Aorta (tissue), 5 donors: ENCODE data around the gene REG4. TPM values are rescaled to one million over a fixed set of nuclear protein-coding genes. Genes with fewer than 3 reads are reported as not detected.

Experiments used
- ATAC-seq: fragments of 200-7000 bp; cut with Tn5 transposase; one replicate; pipeline ENCODE4 v1.9.1; 2022; ENCODE audit warnings: moderate library complexity; ENCODE audit not compliant: low FRiP score
- DNase-seq, 2 donors: peaks; one replicate each; pipeline ENCODE4 v3.0.0-alpha.2; 2020
- H3K27ac ChIP-seq, 2 donors: one replicate each; pipeline ENCODE4 v1.5.1; 2013; ENCODE audit warnings: low read length in 2 of 2, mild to moderate bottlenecking in 2 of 2, moderate library complexity in 2 of 2, control low read depth in 1 of 2, inconsistent platforms in 1 of 2, low read depth in 1 of 2
- H3K27me3 ChIP-seq, 2 donors: one replicate each; pipeline ENCODE4 v1.6.1; 2013; ENCODE audit warnings: control low read depth in 1 of 2, low read length in 1 of 2, mild to moderate bottlenecking in 1 of 2, moderate library complexity in 1 of 2; ENCODE audit not compliant: insufficient read depth in 2 of 2, control insufficient read depth in 1 of 2
- H3K36me3 ChIP-seq, 2 donors: one replicate each; pipeline ENCODE4 v1.6.1; 2013; ENCODE audit warnings: control low read depth in 1 of 2, low read length in 1 of 2, mild to moderate bottlenecking in 1 of 2; ENCODE audit not compliant: insufficient read depth in 2 of 2, control insufficient read depth in 1 of 2
- H3K4me1 ChIP-seq, 2 donors: one replicate each; pipeline ENCODE4 v1.6.1; 2013; ENCODE audit warnings: low read length in 2 of 2, control low read depth in 1 of 2, mild to moderate bottlenecking in 1 of 2, moderate library complexity in 1 of 2; ENCODE audit not compliant: insufficient read depth in 2 of 2, control insufficient read depth in 1 of 2
- H3K4me3 ChIP-seq, 2 donors: one replicate each; pipeline ENCODE4 v1.5.1; 2013; ENCODE audit warnings: low read length in 2 of 2, control low read depth in 1 of 2, mild to moderate bottlenecking in 1 of 2
- H3K9me3 ChIP-seq: one replicate; pipeline ENCODE4 v1.6.1; 2013; ENCODE audit warnings: mild to moderate bottlenecking, low read length; ENCODE audit not compliant: control insufficient read depth
- WGBS, 2 donors: extraction: QIAGEN DNeasy Blood & Tissue Kit; methylation state at CpG; one replicate each; pipeline ENCODE4 v1.1.7; 2013; 5-methylcytosine and 5-hydroxymethylcytosine counted together
- intact Hi-C, 2 donors: fragments of 100-400 bp; cut with DNase I; formaldehyde crosslinking; loops; one replicate each; pipeline versions ENCODE4 v1.14.2 to v1.15.0; 2022
- polyA plus RNA-seq, 2 donors: library from polyadenylated mRNA; stranded (reverse); fragments of 200-250 nt; gene quantifications; one replicate each; pipeline ENCODE4 v1.2.3, GENCODE V29; 2013
- total RNA-seq, 2 donors: library from RNA; stranded (reverse); fragmentation: NEBNext Ultra II Directional; extraction: Animal tissue kit (Norgen Biotek cat#: 25700); gene quantifications; one replicate each; pipeline ENCODE4 v1.2.1, GENCODE V29; 2021
- donor health status: healthy with polysubstance abuse.
- donor health status: Bipolar disorder and iron deficiency.
- donor health status: DM: no; HTN: no; CAD: no.
- donor health status: DM: no; HTN: no; CAD: no.
- donor health status: DM: yes; HTN: yes; CAD: no.

REG4 gene
- total and polyA plus RNA-seq, 4 donors = 20.7 TPM; not detected in 3

- 74 to 75% methylated on average over 7 of the region's 7 CpGs for WGBS, 2 donors
- H3K9me3 ChIP-seq = peaks cover 1% of the 10 kb centered on the region
- no peak for DNase-seq
- no peaks in the 10 kb centered on the region for H3K4me1 ChIP-seq
- H3K4me3 ChIP-seq = no peak overlapping the region
- no peak overlapping the region for H3K27ac ChIP-seq
- intact Hi-C loops = no loop called here
- peaks cover 0 to 3% of the 10 kb centered on the region in 2 donors for H3K27me3 ChIP-seq
- no peak for ATAC-seq
- H3K36me3 ChIP-seq = no peaks in the 10 kb centered on the region
Measured at GRCh38 chr1:119815928-119816327, 4.7 kb upstream of the REG4 start.

DNA sequence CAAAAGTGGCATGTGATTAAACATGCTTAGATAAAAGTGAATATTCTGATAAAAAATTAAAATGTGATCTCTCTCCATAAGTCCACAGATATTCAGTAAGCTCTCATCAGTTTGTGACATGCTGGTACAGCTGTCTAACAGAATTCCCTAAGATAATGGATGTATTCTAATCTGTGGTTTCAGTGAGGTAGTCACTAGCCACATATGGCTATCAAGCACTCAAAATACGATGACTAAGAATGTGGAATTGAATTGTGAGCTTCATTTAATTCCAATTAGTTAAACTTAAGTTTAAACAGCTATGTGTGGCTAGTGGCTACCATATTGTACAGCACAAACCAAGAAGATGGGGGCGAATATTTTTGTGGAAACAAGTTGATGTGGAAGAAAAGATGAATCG is 4.1 kb upstream of the REG4 start:
- Histone ChIP-seq H3K4me1 (no peaks in the 10 kb centered on the region), H3K36me3 (no peaks in the 10 kb centered on the region), H3K9me3 (peaks cover 1% of the 10 kb centered on the region), H3K27me3 (peaks cover 0 to 3% of the 10 kb centered on the region in 2 donors), H3K4me3 (no peak overlapping the region), H3K27ac (no peak overlapping the region)
- DNase-seq = no peak
- intact Hi-C loops = no loop called here
- no peak for ATAC-seq
- 82 to 83% methylated on average over 3 of the region's 3 CpGs for WGBS, 2 donors

DNA sequence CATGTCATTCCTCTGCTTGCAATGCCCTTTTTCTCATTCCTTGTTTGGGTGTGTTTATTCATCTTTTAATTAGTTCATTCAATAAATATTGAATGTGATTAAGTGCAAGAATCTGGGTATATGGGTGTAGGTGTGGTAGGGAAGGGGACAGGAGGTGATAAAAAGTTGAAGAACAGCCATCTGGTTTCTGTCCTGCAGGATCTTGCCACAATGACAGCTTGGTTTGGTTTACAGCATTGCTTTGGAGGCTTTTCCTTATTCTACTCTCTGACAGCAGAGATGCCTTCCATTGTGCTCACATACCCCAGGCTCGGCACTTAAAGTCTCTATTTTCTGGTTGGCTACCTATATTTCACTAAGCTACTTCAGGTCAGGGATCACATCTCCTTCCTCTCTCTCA is 3.0 kb upstream of the REG4 start:
- Histone ChIP-seq H3K27me3 (peaks cover 0 to 3% of the 10 kb centered on the region in 2 donors), H3K9me3 (peaks cover 1% of the 10 kb centered on the region), H3K27ac (no peak overlapping the region), H3K36me3 (no peaks in the 10 kb centered on the region), H3K4me3 (no peak overlapping the region), H3K4me1 (no peaks in the 10 kb centered on the region)
- intact Hi-C loops = no loop called here
- DNase-seq (no peak), ATAC-seq (no peak)
- WGBS, 2 donors = 61 to 73% methylated on average over 1 of the region's 1 CpG

DNA sequence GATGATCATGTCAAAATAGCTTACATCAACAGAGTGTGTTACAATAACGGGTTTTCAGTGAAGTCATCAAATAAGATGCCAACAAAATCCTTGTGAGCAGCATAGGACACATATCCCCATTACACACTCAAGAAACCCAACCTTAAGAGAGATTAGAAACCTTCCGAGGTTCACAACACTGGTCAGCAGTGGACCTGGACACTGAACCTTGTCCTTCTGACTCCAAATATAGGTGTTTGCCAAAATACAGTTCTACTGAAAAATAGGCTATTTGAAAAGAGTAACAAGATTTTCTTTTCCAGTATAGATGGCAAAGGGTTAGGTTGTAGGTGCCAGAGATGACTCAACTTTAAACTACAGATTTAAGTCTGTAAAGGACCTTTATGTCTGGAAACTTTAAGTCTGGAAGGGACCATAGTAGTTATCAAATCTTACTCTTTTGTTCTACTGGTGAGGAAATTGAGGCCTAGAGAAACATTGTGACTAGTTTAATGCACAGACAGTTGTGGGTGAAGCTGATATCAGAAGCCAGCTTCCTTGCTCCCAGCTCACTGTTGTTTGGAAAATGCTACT is 811 bp upstream of the REG4 start:
- H3K9me3 ChIP-seq = peaks cover 1% of the 10 kb centered on the region
- H3K27ac ChIP-seq = no peak overlapping the region
- no peak overlapping the region for H3K4me3 ChIP-seq
- intact Hi-C loops = no loop called here
- DNase-seq (no peak), ATAC-seq (no peak)
- H3K27me3 ChIP-seq = peaks cover 0 to 3% of the 10 kb centered on the region in 2 donors
- no peaks in the 10 kb centered on the region for H3K36me3 ChIP-seq
- no peaks in the 10 kb centered on the region for H3K4me1 ChIP-seq
- WGBS, 2 donors = 74 to 76% methylated on average over 2 of the region's 2 CpGs

DNA sequence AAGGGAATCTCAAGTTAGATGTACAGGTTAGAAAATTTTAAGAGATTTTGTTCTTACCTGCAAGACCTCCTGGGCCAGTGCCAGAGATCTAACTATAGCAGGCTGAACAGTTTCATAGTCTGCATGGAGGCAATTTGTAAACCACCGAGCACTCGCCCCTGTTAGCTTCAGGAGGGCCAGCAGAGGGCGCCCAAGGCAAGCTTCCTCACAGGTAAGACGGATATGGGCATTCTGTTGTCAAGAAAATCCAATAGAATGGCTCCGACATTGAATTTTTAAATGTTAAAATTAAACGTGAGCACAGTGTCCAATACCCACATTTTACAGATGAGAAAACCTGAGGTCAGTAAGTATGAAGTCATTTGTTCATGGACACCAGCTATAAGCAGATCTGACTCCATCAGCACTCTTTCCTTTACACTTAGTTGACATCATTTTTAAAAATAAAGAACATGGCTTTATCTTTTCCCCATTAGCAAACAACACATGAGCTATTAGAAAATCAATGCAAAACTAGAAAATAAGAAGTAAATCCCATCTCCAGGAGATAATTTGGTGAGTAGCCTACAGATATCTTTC is 2.2 kb downstream of the REG4 start:
- no peak overlapping the region for H3K4me3 ChIP-seq
- no peak overlapping the region for H3K27ac ChIP-seq
- ATAC-seq (peak; percentile 74), DNase-seq (peak; percentile 79 to 90)
- H3K4me1 ChIP-seq = no peaks in the 10 kb centered on the region
- no peaks in the 10 kb centered on the region for H3K36me3 ChIP-seq
- peaks cover under 1% of the 10 kb centered on the region for H3K9me3 ChIP-seq
- WGBS, 2 donors = 1% methylated on average over 6 of the region's 6 CpGs
- intact Hi-C loops = no loop called here
- no peaks in the 10 kb centered on the region for H3K27me3 ChIP-seq

- ATAC-seq = no peak
- Histone ChIP-seq H3K27ac (no peak overlapping the region), H3K36me3 (no peaks in the 10 kb centered on the region), H3K4me1 (no peaks in the 10 kb centered on the region), H3K4me3 (no peak overlapping the region), H3K27me3 (no peaks in the 10 kb centered on the region), H3K9me3 (no peaks in the 10 kb centered on the region)
- WGBS, 2 donors = 23 to 27% methylated on average over 3 of the region's 3 CpGs
- DNase-seq = no peak
- intact Hi-C loops = no loop called here
Measured at GRCh38 chr1:119808491-119808890, 2.8 kb downstream of the REG4 start.

GRCh38 chr1:119806489-119806888 is 4.8 kb downstream of the REG4 start:
- ATAC-seq = no peak
- H3K9me3 ChIP-seq = no peaks in the 10 kb centered on the region
- no peak overlapping the region for H3K27ac ChIP-seq
- no peak overlapping the region for H3K4me3 ChIP-seq
- no peaks in the 10 kb centered on the region for H3K4me1 ChIP-seq
- H3K36me3 ChIP-seq = no peaks in the 10 kb centered on the region
- 81 to 85% methylated on average over 4 of the region's 4 CpGs for WGBS, 2 donors
- no peak for DNase-seq
- intact Hi-C loops = no loop called here
- H3K27me3 ChIP-seq = no peaks in the 10 kb centered on the region

GRCh38 chr1:119805746-119806145 is 5.5 kb downstream of the REG4 start:
- 92% methylated on average over 13 of the region's 13 CpGs for WGBS, 2 donors
- no peak for ATAC-seq

DNA sequence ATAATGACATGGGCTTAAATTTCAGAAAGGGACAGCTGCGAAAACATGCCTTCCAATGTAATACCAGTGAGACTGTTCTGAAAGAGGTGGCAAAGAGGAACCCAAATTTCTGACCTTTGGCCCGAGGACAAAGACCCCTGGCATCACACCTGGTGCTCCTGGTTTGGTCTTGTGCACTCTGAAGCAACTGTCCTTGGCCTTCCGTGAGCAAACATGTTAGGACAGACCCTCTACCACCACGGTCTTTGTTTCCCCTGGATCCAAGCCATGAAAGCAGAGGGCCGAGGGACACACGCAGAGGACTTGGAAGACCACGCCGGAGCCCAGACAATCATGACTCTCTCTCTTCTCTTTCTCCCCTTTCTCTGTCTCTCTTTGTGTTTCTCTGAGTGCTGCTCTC is 6.0 kb downstream of the REG4 start:
- ATAC-seq (no peak), DNase-seq (no peak)
- Histone ChIP-seq H3K27ac (no peak overlapping the region), H3K4me1 (no peaks in the 10 kb centered on the region), H3K9me3 (no peaks in the 10 kb centered on the region), H3K4me3 (no peak overlapping the region), H3K27me3 (no peaks in the 10 kb centered on the region), H3K36me3 (no peaks in the 10 kb centered on the region)
- intact Hi-C loops = no loop called here
- WGBS, 2 donors = 68 to 75% methylated on average over 8 of the region's 8 CpGs

More at GRCh38 chr1:119805746-119806145, 5.5 kb downstream of the REG4 start:
- intact Hi-C loops = no loop called here
- H3K27ac ChIP-seq = no peak overlapping the region
- no peaks in the 10 kb centered on the region for H3K36me3 ChIP-seq
- no peaks in the 10 kb centered on the region for H3K4me1 ChIP-seq
- no peak for DNase-seq
- no peak overlapping the region for H3K4me3 ChIP-seq
- no peaks in the 10 kb centered on the region for H3K27me3 ChIP-seq
- no peaks in the 10 kb centered on the region for H3K9me3 ChIP-seq
